NCI-H2107 treated with DMSO at 0.1 percent for 48 hours (cell line): ENCODE results near the gene SLK.
A peak's percentile ranks its signal among the peaks of the same experiment; 100 is the strongest.

ENCODE experiments used
- DNase-seq: peaks from one replicate; lab custom pipeline; 2025; ENCODE audit not compliant: unreplicated experiment; lab: John Stamatoyannopoulos, UW

The SLK gene

GRCh38 chr10:103966671-103967447 lies at the start of gene SLK:
SLK (plus strand) TSS chr10:103967140; CDS start chr10:103967746, 606 bp downstream.
- peak; percentile 22 for DNase-seq

GRCh38 chr10:103917302-103918052 lies 49.5 kb upstream of the SLK start:
- DNase-seq, result peak; percentile 19

- peak; percentile 69 for DNase-seq
Observed at GRCh38 chr10:103918053-103918846, 48.7 kb upstream of the SLK start, which contains the start of gene STN1. STN1 (minus strand) TSS chr10:103918184; CDS start chr10:103917594, 590 bp downstream.

GRCh38 chr10:103919648-103920025 lies 47.3 kb upstream of the SLK start:
- no peak for DNase-seq

- DNase-seq, result no peak
Observed at GRCh38 chr10:103921248-103921647, 45.7 kb upstream of the SLK start.

- DNase-seq, result no peak
Observed at GRCh38 chr10:103921750-103922195, 45.2 kb upstream of the SLK start.

- no peak for DNase-seq
Observed at GRCh38 chr10:103922659-103923058, 44.3 kb upstream of the SLK start.

- DNase-seq, result no peak
Observed at GRCh38 chr10:103923502-103923901, 43.4 kb upstream of the SLK start.

GRCh38 chr10:103925591-103925990 lies 41.3 kb upstream of the SLK start:
- DNase-seq, result no peak

- no peak for DNase-seq
Observed at GRCh38 chr10:103926722-103927319, 40.1 kb upstream of the SLK start.

- no peak for DNase-seq
Observed at GRCh38 chr10:103928784-103929183, 38.2 kb upstream of the SLK start.

- DNase-seq, result no peak
Observed at GRCh38 chr10:103929381-103929921, 37.5 kb upstream of the SLK start.

GRCh38 chr10:103930449-103930848 lies 36.5 kb upstream of the SLK start:
- no peak for DNase-seq

GRCh38 chr10:103930881-103931280 lies 36.1 kb upstream of the SLK start:
- DNase-seq, result no peak

GRCh38 chr10:103931603-103932002 lies 35.3 kb upstream of the SLK start:
- DNase-seq, result no peak

- DNase-seq, result no peak
Observed at GRCh38 chr10:103932271-103932670, 34.7 kb upstream of the SLK start.

GRCh38 chr10:103932971-103933370 lies 34.0 kb upstream of the SLK start:
- DNase-seq, result no peak

GRCh38 chr10:103933557-103934121 lies 33.3 kb upstream of the SLK start:
- no peak for DNase-seq

GRCh38 chr10:103934308-103934707 lies 32.6 kb upstream of the SLK start:
- DNase-seq, result no peak

GRCh38 chr10:103936022-103936421 lies 30.9 kb upstream of the SLK start:
- no peak for DNase-seq
